Progenitor cell of endocrine pancreas (in vitro differentiated cells): ENCODE data around the gene AMH. TPM values are rescaled to one million over a fixed set of nuclear protein-coding genes. Genes with fewer than 3 reads are reported as not detected.

Experiments
- DNase-seq: peaks from one replicate; pipeline ENCODE4 v3.0.0; 2021; ENCODE audit warnings: low spot score; ENCODE audit not compliant: unreplicated experiment
- H3K27ac Mint-ChIP-seq: 2 replicates; pipeline ENCODE4 v1.8.0; 2021; ENCODE audit warnings: mild to moderate bottlenecking, moderate library complexity, mixed read lengths
- H3K27me3 Mint-ChIP-seq: 2 replicates; pipeline ENCODE4 v1.8.0; 2021; ENCODE audit warnings: mixed read lengths
- H3K36me3 Mint-ChIP-seq: 2 replicates; pipeline ENCODE4 v1.8.0; 2022; ENCODE audit warnings: mixed read lengths; ENCODE audit not compliant: insufficient read depth
- H3K4me1 Mint-ChIP-seq: 2 replicates; pipeline ENCODE4 v1.8.0; 2021; ENCODE audit warnings: low read depth, mixed read lengths
- H3K4me3 Mint-ChIP-seq: 2 replicates; pipeline ENCODE4 v1.8.0; 2021; ENCODE audit warnings: low read depth, mild to moderate bottlenecking, moderate library complexity, mixed read lengths
- H3K9me3 Mint-ChIP-seq: 2 replicates; pipeline ENCODE4 v1.8.0; 2021; ENCODE audit warnings: low read depth, mixed read lengths
- total RNA-seq: library from RNA; stranded (reverse); gene quantifications from 2 replicates; pipeline ENCODE4 v1.2.1, GENCODE V29; 2021
- TF ChIP-seq, protein P1 (sequence below): fragments of 200-600 bp; sonication (generic); IDR thresholded peaks from one replicate; pipeline ENCODE4 v1.5.0; 2021; ENCODE audit warnings: antibody characterized with exemption, mild to moderate bottlenecking; ENCODE audit not compliant: unreplicated experiment

AMH gene
- total RNA-seq, 1 donor from 2014 or later: 58.4 TPM

DNA sequence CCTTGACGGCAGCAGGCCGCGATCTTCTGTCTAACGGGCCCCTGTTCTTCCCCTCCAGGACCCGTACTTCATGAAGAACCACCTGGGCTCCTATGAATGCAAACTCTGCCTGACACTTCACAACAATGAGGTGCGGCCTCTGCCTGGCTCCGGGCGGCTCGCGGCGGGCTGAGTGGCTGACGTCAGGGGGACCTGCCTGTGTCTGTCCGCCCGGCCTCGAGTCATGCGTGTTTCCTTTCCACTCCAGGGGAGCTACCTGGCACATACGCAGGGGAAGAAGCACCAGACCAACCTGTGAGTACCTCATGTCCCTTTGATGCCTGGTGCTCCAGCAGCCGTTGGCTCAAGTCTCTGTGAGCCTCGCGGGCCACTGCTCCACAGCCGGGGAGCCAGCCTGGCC is 4.6 kb upstream of the AMH start:
- H3K27me3 Mint-ChIP-seq: no peaks in the 10 kb centered on the region
- TF ChIP-seq, protein P1, sequence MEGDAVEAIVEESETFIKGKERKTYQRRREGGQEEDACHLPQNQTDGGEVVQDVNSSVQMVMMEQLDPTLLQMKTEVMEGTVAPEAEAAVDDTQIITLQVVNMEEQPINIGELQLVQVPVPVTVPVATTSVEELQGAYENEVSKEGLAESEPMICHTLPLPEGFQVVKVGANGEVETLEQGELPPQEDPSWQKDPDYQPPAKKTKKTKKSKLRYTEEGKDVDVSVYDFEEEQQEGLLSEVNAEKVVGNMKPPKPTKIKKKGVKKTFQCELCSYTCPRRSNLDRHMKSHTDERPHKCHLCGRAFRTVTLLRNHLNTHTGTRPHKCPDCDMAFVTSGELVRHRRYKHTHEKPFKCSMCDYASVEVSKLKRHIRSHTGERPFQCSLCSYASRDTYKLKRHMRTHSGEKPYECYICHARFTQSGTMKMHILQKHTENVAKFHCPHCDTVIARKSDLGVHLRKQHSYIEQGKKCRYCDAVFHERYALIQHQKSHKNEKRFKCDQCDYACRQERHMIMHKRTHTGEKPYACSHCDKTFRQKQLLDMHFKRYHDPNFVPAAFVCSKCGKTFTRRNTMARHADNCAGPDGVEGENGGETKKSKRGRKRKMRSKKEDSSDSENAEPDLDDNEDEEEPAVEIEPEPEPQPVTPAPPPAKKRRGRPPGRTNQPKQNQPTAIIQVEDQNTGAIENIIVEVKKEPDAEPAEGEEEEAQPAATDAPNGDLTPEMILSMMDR: no peak
- H3K4me3 Mint-ChIP-seq: no peak overlapping the region
- no peak overlapping the region for H3K27ac Mint-ChIP-seq
- no peaks in the 10 kb centered on the region for H3K9me3 Mint-ChIP-seq
- H3K36me3 Mint-ChIP-seq: peaks cover 6% of the 10 kb centered on the region
- no peak for DNase-seq
- H3K4me1 Mint-ChIP-seq: peaks cover 14% of the 10 kb centered on the region

DNA sequence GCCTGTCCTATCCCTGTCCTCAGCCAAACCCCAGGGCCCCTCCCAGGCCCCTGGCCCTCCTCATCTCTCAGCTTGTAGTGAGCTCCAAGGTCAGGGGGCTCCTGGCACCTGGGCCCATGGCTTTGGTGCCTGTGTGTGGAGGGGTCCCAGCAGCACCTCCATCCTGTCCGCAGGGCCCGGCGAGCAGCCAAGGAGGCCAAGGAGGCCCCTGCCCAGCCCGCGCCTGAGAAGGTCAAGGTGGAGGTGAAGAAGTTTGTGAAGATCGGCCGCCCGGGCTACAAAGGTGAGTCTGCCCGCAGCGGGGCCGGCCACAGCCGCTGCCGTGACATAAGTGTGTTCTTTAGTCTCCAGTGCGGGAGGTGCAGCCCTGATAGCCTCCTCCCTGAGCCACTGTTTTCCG is 3.9 kb upstream of the AMH start:
- no peak overlapping the region for H3K4me3 Mint-ChIP-seq
- no peak for DNase-seq
- no peaks in the 10 kb centered on the region for H3K27me3 Mint-ChIP-seq
- no peaks in the 10 kb centered on the region for H3K9me3 Mint-ChIP-seq
- H3K27ac Mint-ChIP-seq: no peak overlapping the region
- TF ChIP-seq, protein P1: no peak
- peaks cover 9% of the 10 kb centered on the region for H3K4me1 Mint-ChIP-seq
- peaks cover 5% of the 10 kb centered on the region for H3K36me3 Mint-ChIP-seq

DNA sequence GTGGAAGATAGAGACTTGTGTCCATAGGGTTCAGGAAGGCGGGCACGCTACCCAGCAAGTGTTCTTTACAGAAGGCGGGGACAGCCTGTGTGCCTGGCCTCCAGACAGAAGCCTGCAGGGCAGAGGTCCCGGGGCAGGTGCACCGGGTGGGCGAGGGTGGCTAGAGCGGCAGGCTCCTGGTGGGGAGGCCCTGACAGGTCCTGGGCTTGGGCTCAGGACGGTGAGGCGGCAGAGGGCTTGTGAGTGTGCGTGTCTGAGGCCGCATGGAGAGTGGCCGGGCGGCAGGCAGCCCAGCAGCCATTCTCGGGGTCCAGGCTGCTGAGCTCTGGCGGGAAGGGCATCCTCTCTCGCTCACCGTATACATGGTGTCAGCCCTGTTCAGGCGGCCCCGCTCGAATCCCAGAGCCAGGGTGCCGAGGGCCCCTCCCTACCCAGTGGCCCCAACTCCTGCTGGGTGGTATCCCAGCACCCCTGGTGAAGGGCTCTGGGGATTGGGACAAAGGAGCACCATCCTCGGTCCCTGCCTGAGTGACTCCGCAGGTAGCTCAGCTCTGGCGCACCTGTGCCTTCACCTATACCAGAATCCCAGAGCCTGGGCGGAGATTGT is 3.0 kb upstream of the AMH start:
- no peaks in the 10 kb centered on the region for H3K9me3 Mint-ChIP-seq
- H3K4me1 Mint-ChIP-seq: peaks cover 2% of the 10 kb centered on the region
- H3K27me3 Mint-ChIP-seq: no peaks in the 10 kb centered on the region
- H3K4me3 Mint-ChIP-seq: no peak overlapping the region
- TF ChIP-seq, protein P1: no peak
- DNase-seq: no peak
- no peak overlapping the region for H3K27ac Mint-ChIP-seq
- peaks cover 5% of the 10 kb centered on the region for H3K36me3 Mint-ChIP-seq

DNA sequence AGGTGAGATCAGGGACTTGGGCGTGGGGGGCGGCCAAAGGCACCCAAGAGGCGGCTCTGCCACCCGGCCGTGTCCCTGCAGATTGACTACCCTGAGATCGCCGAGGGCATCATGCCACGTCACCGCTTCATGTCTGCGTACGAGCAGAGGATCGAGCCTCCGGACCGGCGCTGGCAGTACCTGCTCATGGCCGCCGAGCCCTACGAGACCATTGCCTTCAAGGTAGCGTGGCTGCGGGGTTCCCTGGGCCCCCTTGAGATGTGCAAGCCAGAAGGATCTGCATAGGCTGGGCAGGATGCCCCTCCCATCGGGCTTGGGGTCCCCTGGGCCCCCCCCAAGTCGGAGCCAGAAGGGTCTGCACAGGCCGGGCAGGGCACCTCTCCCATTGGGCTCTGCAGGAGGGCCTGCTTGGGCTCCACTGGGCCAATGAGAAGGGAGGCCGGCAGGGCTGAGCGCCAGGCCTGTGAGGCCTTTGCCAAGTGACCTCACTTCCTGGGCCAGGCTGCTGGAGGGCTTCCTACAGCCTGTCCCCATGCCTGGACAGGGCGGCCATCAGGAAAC is 2.2 kb upstream of the AMH start:
- Mint-ChIP-seq H3K27me3 (no peaks in the 10 kb centered on the region), H3K9me3 (no peaks in the 10 kb centered on the region), H3K4me1 (peaks cover 2% of the 10 kb centered on the region), H3K36me3 (peaks cover 5% of the 10 kb centered on the region), H3K4me3 (no peak overlapping the region), H3K27ac (no peak overlapping the region)
- TF ChIP-seq, protein P1: no peak
- no peak for DNase-seq

DNA sequence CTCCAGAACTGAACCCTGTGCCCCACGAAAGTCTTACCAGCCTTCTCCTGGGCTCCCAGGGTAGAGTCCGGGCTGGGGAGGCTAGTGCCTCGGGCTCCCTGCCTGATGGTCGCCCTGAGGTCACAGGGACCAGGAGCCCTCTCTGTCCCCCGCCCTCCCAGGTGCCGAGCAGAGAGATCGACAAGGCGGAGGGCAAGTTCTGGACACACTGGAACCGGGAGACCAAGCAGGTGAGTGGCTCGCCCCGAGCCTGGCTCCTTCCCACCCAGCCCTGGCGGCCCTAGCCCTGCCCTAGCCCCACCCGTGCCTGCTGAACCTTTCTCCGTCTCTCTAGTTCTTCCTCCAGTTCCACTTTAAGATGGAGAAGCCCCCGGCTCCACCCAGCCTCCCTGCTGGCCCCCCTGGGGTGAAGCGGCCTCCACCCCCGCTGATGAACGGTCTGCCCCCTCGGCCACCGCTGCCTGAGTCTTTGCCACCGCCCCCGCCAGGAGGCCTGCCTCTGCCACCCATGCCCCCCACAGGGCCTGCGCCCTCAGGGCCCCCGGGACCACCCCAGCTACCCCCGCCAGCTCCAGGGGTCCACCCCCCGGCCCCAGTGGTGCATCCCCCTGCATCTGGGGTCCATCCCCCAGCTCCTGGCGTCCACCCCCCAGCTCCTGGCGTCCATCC is 1.6 kb upstream of the AMH start:
- no peak overlapping the region for H3K27ac Mint-ChIP-seq
- no peak overlapping the region for H3K4me3 Mint-ChIP-seq
- H3K27me3 Mint-ChIP-seq: no peaks in the 10 kb centered on the region
- no peaks in the 10 kb centered on the region for H3K4me1 Mint-ChIP-seq
- no peak for DNase-seq
- peaks cover 5% of the 10 kb centered on the region for H3K36me3 Mint-ChIP-seq
- TF ChIP-seq, protein P1: no peak
- H3K9me3 Mint-ChIP-seq: no peaks in the 10 kb centered on the region
